ENCODE results near the gene SRRM2. TPM values are rescaled to one million over a fixed set of nuclear protein-coding genes. Genes with fewer than 3 reads are reported as not detected.

Gene SRRM2
- total and polyA plus RNA-seq, 2 experiments from 2014 or later, result 42.6 to 202 TPM

DNA sequence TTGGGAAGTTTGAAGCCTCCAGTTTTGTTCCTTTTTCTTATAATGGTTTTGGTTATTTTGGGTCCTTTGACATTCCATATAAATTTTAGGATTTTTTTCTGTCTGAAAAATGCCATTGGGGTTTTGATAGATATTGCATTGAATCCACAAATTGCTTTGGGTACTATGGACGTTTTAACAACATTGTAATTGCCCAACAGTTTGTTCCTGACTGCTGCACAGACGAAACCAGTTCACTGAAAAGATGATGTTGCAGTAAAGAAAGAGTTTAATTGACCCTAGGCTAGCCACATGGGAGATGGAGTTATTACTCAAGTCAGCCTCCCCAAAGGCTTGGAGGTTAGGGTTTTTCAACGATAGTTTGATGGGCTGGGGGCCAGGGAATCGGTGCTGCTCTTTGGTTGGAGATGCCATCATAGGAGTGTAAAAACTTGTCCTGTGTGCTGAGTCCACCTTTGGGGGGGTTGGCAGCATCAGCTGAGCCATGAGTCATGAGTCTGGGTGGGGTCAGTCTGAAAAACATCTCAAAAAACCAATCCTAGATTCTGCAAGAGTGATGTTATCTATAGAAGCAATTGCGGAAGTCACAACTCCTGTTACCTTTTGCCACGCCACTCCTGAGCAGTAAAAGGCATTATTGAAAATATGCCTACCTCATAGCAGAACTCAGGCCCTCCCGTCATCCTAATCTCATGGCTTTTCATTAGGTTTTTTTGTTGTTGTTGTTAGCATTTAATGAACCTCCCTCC lies 43.1 kb downstream of the SRRM2 start:
- H3K36me3 ChIP-seq (ENCODE audit: low read depth), result no peaks in the 10 kb centered on the region
- no peak overlapping the region for H3K9ac ChIP-seq
- no peaks in the 10 kb centered on the region for H3K9me3 ChIP-seq (ENCODE audit: low read depth)
- in situ Hi-C loops (cut with MboI), result no loop called here
- no peak overlapping the region for H3K27ac ChIP-seq
- H3K4me1 ChIP-seq (ENCODE audit: insufficient read depth), result no peaks in the 10 kb centered on the region
- no peaks in the 10 kb centered on the region for H3K79me2 ChIP-seq (ENCODE audit: insufficient read depth)
- 54 to 56% methylated on average over 7 of the region's 7 CpGs for WGBS, 2 experiments (ENCODE audit: low coverage in 1 of 2, low lambda C conversion rate in 2 of 2, missing lambda C conversion rate in 2 of 2)
- H3K27me3 ChIP-seq (replicated peaks; ENCODE audit: insufficient read depth), result peaks cover 57% of the 10 kb centered on the region
- no peaks in the 10 kb centered on the region for H3F3A ChIP-seq (ENCODE audit: insufficient read depth)
- H3K9me2 ChIP-seq (ENCODE audit: insufficient read depth), result no peaks in the 10 kb centered on the region
- no peak for DNase-seq
- H2AFZ ChIP-seq, result no peak overlapping the region
- no peaks in the 10 kb centered on the region for H4K20me1 ChIP-seq (ENCODE audit: insufficient read depth)
- no peak overlapping the region for H3K4me3 ChIP-seq
- TF ChIP-seq EZH2 (IDR thresholded peaks at IDR 0.05; ENCODE audit: insufficient read depth, poor library complexity, severe bottlenecking) (no peak), EZH2phosphoT487 (IDR thresholded peaks at IDR 0.05; ENCODE audit: insufficient read depth, low read depth) (no peak)
- no peak overlapping the region for H3K4me2 ChIP-seq (ENCODE audit: unreplicated experiment)

DNA sequence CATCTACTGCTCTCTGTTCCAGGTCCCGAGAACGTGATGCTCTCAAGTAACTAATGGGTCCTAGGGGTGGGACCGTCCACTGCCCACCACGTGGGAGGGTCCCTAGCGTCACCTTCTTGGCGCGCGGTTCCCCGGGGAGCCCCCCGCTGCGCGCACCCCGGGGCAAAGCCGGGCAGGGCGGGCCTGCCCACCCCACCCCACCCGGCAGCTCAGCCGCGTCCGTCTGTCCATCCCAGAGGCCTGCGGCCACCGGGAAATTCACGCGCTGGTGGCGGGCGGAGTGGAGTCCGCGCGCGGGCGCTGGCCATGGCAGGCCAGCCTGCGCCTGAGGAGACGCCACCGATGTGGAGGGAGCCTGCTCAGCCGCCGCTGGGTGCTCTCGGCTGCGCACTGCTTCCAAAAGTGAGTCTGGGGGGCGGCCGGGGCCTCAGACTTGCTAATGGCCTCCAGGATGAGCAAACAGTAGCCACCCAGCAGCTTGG lies 46.3 kb downstream of the SRRM2 start:
- Histone ChIP-seq H3K27ac (no peak overlapping the region), H3K9ac (no peak overlapping the region), H2AFZ (no peak overlapping the region), H3K79me2 (ENCODE audit: insufficient read depth) (no peaks in the 10 kb centered on the region), H4K20me1 (ENCODE audit: insufficient read depth) (no peaks in the 10 kb centered on the region), H3F3A (ENCODE audit: insufficient read depth) (no peaks in the 10 kb centered on the region), H3K27me3 (replicated peaks; ENCODE audit: insufficient read depth) (peaks cover 29% of the 10 kb centered on the region), H3K9me3 (ENCODE audit: low read depth) (no peaks in the 10 kb centered on the region), H3K4me2 (ENCODE audit: unreplicated experiment) (no peak overlapping the region), H3K4me1 (ENCODE audit: insufficient read depth) (no peaks in the 10 kb centered on the region), H3K4me3 (no peak overlapping the region), H3K9me2 (ENCODE audit: insufficient read depth) (no peaks in the 10 kb centered on the region), H3K36me3 (ENCODE audit: low read depth) (no peaks in the 10 kb centered on the region)
- in situ Hi-C loops (cut with MboI), result no loop called here
- TF ChIP-seq EZH2phosphoT487 (IDR thresholded peaks at IDR 0.05; ENCODE audit: insufficient read depth, low read depth) (no peak), EZH2 (IDR thresholded peaks at IDR 0.05; ENCODE audit: insufficient read depth, poor library complexity, severe bottlenecking) (no peak)
- DNase-seq, result no peak
- WGBS, 2 experiments (ENCODE audit: low coverage in 1 of 2, low lambda C conversion rate in 2 of 2, missing lambda C conversion rate in 2 of 2), result 68 to 71% methylated on average over 30 to 37 of the region's 39 CpGs

GRCh38 chr16:2799205-2799858 lies 46.9 kb downstream of the SRRM2 start:
- H3K4me3 ChIP-seq, result no peak overlapping the region
- H2AFZ ChIP-seq, result no peak overlapping the region
- in situ Hi-C loops (cut with MboI), result no loop called here
- H3K27me3 ChIP-seq (replicated peaks; ENCODE audit: insufficient read depth), result peaks cover 33% of the 10 kb centered on the region
- no peaks in the 10 kb centered on the region for H3K79me2 ChIP-seq (ENCODE audit: insufficient read depth)
- H3K36me3 ChIP-seq (ENCODE audit: low read depth), result no peaks in the 10 kb centered on the region
- H3K9me2 ChIP-seq (ENCODE audit: insufficient read depth), result no peaks in the 10 kb centered on the region
- H3K27ac ChIP-seq, result no peak overlapping the region
- 73% methylated on average over 20 to 21 of the region's 21 CpGs for WGBS, 2 experiments (ENCODE audit: low coverage in 1 of 2, low lambda C conversion rate in 2 of 2, missing lambda C conversion rate in 2 of 2)
- TF ChIP-seq EZH2 (IDR thresholded peaks at IDR 0.05; ENCODE audit: insufficient read depth, poor library complexity, severe bottlenecking), result no peak
- no peak for TF ChIP-seq EZH2phosphoT487 (IDR thresholded peaks at IDR 0.05; ENCODE audit: insufficient read depth, low read depth)
- H4K20me1 ChIP-seq (ENCODE audit: insufficient read depth), result no peaks in the 10 kb centered on the region
- no peaks in the 10 kb centered on the region for H3K4me1 ChIP-seq (ENCODE audit: insufficient read depth)
- no peaks in the 10 kb centered on the region for H3K9me3 ChIP-seq (ENCODE audit: low read depth)
- H3K9ac ChIP-seq, result no peak overlapping the region
- no peak for DNase-seq
- no peaks in the 10 kb centered on the region for H3F3A ChIP-seq (ENCODE audit: insufficient read depth)
- H3K4me2 ChIP-seq (ENCODE audit: unreplicated experiment), result no peak overlapping the region

DNA sequence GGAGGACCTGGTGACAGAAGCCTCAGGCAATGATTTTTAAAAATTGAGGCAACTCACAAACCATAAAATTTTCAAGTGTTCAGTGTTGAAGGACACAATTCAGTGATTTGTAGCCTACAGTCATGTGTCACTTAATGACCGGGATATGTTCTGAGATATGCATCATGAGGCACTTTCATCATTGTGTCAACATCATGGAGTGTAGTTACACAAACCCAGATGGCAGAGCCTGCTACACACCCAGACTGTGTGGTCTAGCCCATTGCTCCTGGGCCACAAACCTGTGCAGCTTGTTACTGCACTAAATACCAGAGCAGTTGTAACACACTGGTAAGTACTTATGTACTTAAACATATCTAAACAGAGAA lies 47.4 kb downstream of the SRRM2 start:
- no peak overlapping the region for H3K4me2 ChIP-seq (ENCODE audit: unreplicated experiment)
- H4K20me1 ChIP-seq (ENCODE audit: insufficient read depth), result no peaks in the 10 kb centered on the region
- H3K79me2 ChIP-seq (ENCODE audit: insufficient read depth), result no peaks in the 10 kb centered on the region
- no peak overlapping the region for H2AFZ ChIP-seq
- peak; percentile 30 for DNase-seq
- H3K4me1 ChIP-seq (ENCODE audit: insufficient read depth), result no peaks in the 10 kb centered on the region
- H3K9me3 ChIP-seq (ENCODE audit: low read depth), result no peaks in the 10 kb centered on the region
- no peak overlapping the region for H3K27ac ChIP-seq
- in situ Hi-C loops (cut with MboI), result no loop called here
- no peak overlapping the region for H3K4me3 ChIP-seq
- H3K36me3 ChIP-seq (ENCODE audit: low read depth), result no peaks in the 10 kb centered on the region
- no peak overlapping the region for H3K9ac ChIP-seq
- TF ChIP-seq EZH2 (IDR thresholded peaks at IDR 0.05; ENCODE audit: insufficient read depth, poor library complexity, severe bottlenecking) (no peak), EZH2phosphoT487 (IDR thresholded peaks at IDR 0.05; ENCODE audit: insufficient read depth, low read depth) (no peak)
- H3F3A ChIP-seq (ENCODE audit: insufficient read depth), result no peaks in the 10 kb centered on the region
- WGBS, 2 experiments (ENCODE audit: low coverage in 1 of 2, low lambda C conversion rate in 2 of 2, missing lambda C conversion rate in 2 of 2), result 0 to 14% methylated on average over 1 of the region's 1 CpG
- peaks cover 33% of the 10 kb centered on the region for H3K27me3 ChIP-seq (replicated peaks; ENCODE audit: insufficient read depth)
- no peaks in the 10 kb centered on the region for H3K9me2 ChIP-seq (ENCODE audit: insufficient read depth)

All from GM23248 (cell line).